OCI-LY3 (cell line): ENCODE data around the gene TMEM232.

Source experiments
- CTCF ChIP-seq: fragments of 200-600, 300-600 bp; sonication (generic); IDR thresholded peaks from 2 replicates; pipeline ENCODE4 v1.5.1; 2014; ENCODE audit warnings: antibody characterized with exemption, low read length, low read depth
- EZH2phosphoT487 ChIP-seq: fragments of 200-600 bp; shearing (Covaris generic); IDR thresholded peaks from 2 replicates; pipeline ENCODE4 v1.6.1; 2018; ENCODE audit warnings: antibody characterized with exemption, mixed run types, low read depth

GRCh38 chr5:110492446-110492845, 234.0 kb downstream of the TMEM232 start:
- TF ChIP-seq CTCF (no peak), EZH2phosphoT487 (no peak)
